Measurements from ENCODE around the gene ROR2. TPM values are rescaled to one million over a fixed set of nuclear protein-coding genes. Genes with fewer than 3 reads are reported as not detected.

ROR2 gene
- total RNA-seq, 1 donor = 0.27 TPM

- no peak for DNase-seq (ENCODE audit: low read depth in 2 of 3, low spot score in 2 of 3)
Measured at GRCh38 chr9:91761362-91761761, 188.7 kb downstream of the ROR2 start.

DNA sequence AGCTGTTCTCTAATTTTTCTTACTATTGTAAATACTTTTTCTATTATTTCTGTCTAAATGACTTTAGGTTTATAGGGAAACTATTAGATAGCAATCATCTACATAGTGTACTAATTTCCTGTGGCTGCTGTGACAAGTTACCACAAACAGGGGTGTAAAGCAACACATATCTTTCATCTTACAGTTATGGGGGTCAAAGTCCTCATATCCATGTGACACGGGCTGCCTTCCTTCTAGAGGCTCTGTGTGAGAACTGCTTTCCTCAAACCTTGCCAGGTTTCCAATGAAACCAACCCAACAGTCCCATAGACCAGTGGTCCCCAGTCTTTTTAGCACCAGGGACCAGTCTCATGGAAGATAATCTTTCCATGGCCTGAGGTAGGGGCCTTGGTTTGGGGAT, 189.1 kb downstream of the ROR2 start:
- no peak for DNase-seq (ENCODE audit: low read depth in 2 of 3, low spot score in 2 of 3)

DNA sequence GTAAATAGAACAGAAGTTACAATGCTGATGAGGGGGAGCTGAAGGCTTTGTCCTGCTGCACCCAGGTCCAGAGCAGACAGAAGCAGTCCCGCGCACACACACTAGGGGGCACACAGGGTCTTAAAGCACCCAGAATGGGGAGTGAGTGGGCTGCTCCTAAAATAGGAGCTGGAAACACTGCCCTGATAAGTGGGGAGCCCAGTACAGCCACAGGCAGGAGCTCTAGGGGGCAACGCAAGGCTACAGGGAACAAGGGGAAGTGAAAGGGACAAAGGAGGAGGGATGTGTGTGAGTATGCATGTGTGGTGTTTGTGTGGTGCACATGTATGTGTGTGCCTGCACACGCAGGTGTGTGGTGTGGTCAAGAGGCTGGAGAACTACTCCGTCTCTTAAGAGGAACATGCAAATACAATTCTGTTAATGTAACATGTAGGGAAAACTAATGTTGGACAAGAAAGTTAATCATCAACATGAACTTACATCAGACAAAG, 191.5 kb downstream of the ROR2 start:
- DNase-seq (ENCODE audit: low read depth in 2 of 3, low spot score in 2 of 3) = peak in 2 of 3 donors; percentile 31 to 62

DNA sequence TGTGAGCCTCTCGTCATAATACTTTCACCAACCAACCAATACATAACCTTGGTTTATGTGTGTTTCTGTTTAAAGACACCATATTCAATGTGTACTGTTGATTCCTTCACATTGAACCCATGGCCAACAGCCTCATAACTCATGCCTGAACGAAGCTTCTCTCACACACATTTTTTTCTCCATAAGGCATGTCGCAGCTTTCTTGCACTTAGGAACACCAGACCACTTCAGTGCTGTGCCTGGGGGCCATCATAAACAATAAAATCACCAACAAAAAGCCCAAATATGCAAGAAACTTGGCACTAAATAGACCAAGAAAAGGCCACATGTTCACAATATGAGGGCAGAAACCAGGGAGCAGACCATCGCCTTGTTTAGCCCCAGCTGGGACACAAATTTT, 192.2 kb downstream of the ROR2 start:
- DNase-seq (ENCODE audit: low read depth in 2 of 3, low spot score in 2 of 3) = no peak

GRCh38 chr9:91756510-91756780, 193.6 kb downstream of the ROR2 start:
- DNase-seq (ENCODE audit: low read depth in 2 of 3, low spot score in 2 of 3) = no peak

DNA sequence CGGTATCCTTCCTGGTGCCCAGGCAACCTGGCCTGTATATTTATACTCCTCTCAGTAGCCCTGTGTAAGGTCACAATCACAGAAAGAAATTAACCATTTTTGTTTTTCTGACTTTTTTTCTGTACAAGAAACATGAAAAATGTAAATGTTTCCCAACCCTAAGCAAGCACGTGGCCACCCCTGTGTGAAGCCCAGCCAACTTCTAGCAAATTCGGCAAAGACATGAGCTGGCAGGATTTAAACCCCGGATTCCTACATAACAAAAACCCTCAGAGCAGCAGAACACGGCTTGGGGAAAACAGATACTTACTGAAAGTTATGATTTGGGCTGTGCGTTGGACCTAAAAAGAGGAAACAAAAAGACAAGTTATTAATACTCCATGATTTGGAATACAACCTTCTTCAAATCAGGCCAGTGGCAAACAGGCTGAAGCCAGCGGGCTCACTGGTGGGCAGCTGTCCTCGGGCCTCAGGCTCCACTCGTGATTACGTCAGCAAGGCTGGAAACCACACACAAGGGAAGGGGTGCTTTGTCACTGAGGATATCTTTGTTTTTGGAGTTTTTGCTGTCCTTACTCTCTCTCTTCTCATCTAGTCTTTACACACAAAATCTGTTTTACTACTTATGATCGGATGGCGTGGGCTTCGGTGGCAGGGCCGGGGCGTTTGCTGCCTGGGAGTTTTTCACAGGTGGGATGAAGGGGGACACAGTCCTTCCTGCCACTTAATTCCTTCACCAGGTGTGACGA, 194.1 kb downstream of the ROR2 start:
- no peak for DNase-seq (ENCODE audit: low read depth in 2 of 3, low spot score in 2 of 3)

- DNase-seq (ENCODE audit: low read depth in 2 of 3, low spot score in 2 of 3) = no peak
Measured at GRCh38 chr9:91753711-91754110, 196.3 kb downstream of the ROR2 start.

GRCh38 chr9:91751922-91752321, 198.1 kb downstream of the ROR2 start:
- DNase-seq (ENCODE audit: low read depth in 2 of 3, low spot score in 2 of 3) = no peak

GRCh38 chr9:91750343-91750742, 199.7 kb downstream of the ROR2 start:
- no peak for DNase-seq (ENCODE audit: low read depth in 2 of 3, low spot score in 2 of 3)

GRCh38 chr9:91746904-91747303, 203.1 kb downstream of the ROR2 start:
- DNase-seq (ENCODE audit: low read depth in 2 of 3, low spot score in 2 of 3) = peak in 1 of 3 donors; percentile 14

DNA sequence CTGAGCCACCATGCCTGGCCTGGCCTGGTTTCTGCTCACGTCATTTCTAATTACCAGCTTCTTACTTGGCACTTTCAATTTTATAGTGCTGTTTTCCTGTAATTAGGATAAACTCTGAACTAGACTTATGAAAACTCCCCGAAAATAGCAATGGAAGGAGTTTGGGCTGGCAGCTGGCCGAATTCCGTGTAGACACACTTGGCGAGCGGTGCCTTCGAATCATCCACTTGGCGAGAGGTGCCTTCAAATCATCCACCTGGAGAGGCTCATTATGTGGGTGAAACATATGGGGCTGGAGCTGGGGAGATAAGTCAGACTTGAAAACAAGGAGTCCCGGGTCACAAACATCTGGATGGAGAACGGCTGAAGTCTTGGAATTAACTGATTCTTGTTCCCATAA, 203.7 kb downstream of the ROR2 start:
- DNase-seq (ENCODE audit: low read depth in 2 of 3, low spot score in 2 of 3) = no peak

- DNase-seq (ENCODE audit: low read depth in 2 of 3, low spot score in 2 of 3) = no peak
Measured at GRCh38 chr9:91744114-91744513, 205.9 kb downstream of the ROR2 start.

- DNase-seq (ENCODE audit: low read depth in 2 of 3, low spot score in 2 of 3) = no peak
Measured at GRCh38 chr9:91741522-91741921, 208.5 kb downstream of the ROR2 start.

- no peak for DNase-seq (ENCODE audit: low read depth in 2 of 3, low spot score in 2 of 3)
Measured at GRCh38 chr9:91740701-91741100, 209.3 kb downstream of the ROR2 start.

- no peak for DNase-seq (ENCODE audit: low read depth in 2 of 3, low spot score in 2 of 3)
Measured at GRCh38 chr9:91736898-91737601, 213.0 kb downstream of the ROR2 start.

DNA sequence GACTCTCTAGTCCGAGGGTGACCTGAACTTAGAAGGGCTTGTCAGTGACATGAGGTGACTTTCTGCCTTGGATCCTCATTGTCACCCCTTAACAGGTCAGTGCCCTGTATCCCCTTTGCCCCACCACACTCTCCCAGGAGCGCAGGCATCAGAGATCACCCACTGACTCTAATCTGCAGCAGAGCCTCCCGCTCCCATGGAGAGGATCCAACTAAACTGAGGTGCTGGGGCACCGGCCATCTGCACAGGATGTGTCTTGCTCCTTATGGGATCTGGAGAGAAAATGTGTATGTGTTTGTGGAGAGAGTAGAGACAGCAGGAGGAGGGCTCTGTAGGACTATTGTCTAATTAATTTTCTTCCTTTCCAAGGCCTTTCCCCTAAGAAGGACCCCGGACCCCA, 213.7 kb downstream of the ROR2 start:
- no peak for DNase-seq (ENCODE audit: low read depth in 2 of 3, low spot score in 2 of 3)

- no peak for DNase-seq (ENCODE audit: low read depth in 2 of 3, low spot score in 2 of 3)
Measured at GRCh38 chr9:91735049-91735448, 215.0 kb downstream of the ROR2 start.

DNA sequence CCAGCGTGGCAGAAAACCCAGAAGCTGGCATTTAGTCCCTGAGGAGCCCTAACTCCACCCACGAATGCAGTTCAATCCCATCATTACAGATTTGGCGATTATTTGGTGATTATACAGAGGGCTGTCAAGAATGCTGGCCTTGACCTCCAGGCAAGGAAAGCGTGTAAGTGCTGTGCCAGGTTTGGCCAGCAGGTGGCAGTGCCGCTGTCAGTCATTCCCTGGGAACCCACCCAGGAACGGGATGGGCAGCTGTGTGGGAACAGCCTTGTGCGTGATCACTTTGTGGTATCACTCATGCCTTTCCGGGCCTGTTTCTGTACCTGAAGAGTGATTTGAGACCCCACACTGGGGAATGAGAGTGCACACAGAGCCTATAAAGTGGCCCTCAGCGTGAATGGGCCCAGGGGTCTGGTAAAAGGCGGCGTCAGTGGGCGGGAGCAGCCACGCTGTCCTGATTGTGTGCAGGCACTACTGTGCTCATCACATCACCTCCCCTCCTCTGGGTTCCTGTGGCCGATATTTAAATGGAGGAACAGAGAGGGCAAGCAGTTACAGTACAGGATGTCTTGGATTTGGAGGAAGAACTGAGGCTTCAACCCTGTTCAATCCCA, 215.6 kb downstream of the ROR2 start:
- peak in 2 of 3 donors; percentile 21 to 47 for DNase-seq (ENCODE audit: low read depth in 2 of 3, low spot score in 2 of 3)

DNA sequence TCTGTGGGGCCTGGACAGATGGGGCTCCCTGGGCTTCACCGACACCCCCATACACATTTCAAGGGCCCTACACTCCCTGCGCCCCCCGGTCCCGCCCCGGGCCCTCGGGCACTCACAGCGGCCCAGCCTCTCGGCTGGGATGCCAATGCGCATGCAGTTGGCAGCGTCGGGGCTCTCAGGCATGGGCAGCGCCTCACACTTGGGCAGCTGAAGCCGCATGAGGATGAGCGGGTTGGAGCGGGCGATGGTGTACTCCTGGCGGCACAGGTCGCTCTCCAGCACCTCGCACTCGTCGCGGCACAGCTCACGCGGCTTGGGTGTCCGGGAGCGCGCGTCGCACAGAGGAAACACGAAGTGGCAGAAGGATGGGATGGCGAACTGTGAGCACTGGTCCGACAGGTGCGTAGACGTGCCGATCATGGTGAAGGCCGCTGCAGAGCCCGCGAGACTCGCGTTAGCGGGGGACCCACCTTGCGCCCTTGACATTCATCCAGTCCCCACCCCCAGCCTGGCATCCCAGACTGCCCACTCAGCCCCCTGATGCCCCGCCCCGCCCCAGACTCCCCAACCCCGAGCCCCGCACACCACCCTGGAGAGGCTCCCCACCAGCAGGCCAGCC, 216.9 kb downstream of the ROR2 start:
- no peak for DNase-seq (ENCODE audit: low read depth in 2 of 3, low spot score in 2 of 3)

- DNase-seq (ENCODE audit: low read depth in 2 of 3, low spot score in 2 of 3) = no peak
Measured at GRCh38 chr9:91732187-91733005, 217.6 kb downstream of the ROR2 start.

DNA sequence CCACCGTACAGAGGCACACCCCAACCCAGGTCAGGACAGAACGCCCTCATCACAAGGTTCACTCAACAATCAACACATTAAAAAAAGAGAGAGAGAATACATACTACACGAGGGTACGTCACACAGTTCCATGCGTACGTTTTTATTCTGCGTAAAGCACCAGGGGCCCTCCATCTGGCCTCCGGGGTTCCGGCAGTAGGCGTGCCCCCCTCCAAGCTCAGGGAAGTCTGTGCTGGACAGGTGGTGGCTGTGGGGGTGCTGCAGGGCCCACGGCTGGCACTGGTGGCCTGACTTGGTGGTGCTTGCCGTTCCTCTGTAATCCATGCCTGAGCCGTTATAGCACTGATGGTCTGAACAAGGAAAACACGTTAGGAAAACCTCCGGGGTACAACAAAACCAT, 219.2 kb downstream of the ROR2 start:
- DNase-seq (ENCODE audit: low read depth in 2 of 3, low spot score in 2 of 3) = no peak
